GM12891 (cell line): ENCODE data around the gene CST11.

Experiments
- PAX5 ChIP-seq: IDR thresholded peaks from 2 replicates; pipeline ENCODE4 v1.6.1; 2011; ENCODE audit warnings: low read length, moderate library complexity, mild to moderate bottlenecking; ENCODE audit not compliant: insufficient read depth, severe bottlenecking
- POLR2A ChIP-seq: IDR thresholded peaks from 2 replicates; pipeline ENCODE4 v1.6.1; 2011; ENCODE audit warnings: low read depth, low read length, control low read depth
- POLR2AphosphoS5 ChIP-seq: IDR thresholded peaks from 2 replicates; pipeline ENCODE4 v1.6.1; 2011; ENCODE audit warnings: low read depth, low read length, control low read depth
- POU2F2 ChIP-seq: IDR thresholded peaks from 2 replicates; pipeline ENCODE4 v1.6.1; 2011; ENCODE audit warnings: low read depth, mild to moderate bottlenecking, control low read depth, low read length, moderate library complexity
- SPI1 ChIP-seq: IDR thresholded peaks from 2 replicates; pipeline ENCODE4 v1.6.1; 2011; ENCODE audit warnings: low read depth, low read length, control low read depth
- TAF1 ChIP-seq: IDR thresholded peaks from 2 replicates; pipeline ENCODE4 v1.6.1; 2011; ENCODE audit warnings: low read depth, low read length, control low read depth

- TF ChIP-seq POLR2A (no peak), TAF1 (no peak), PAX5 (no peak), POU2F2 (no peak), POLR2AphosphoS5 (no peak), SPI1 (no peak)
Observed at GRCh38 chr20:23440004-23440403, 12.7 kb downstream of the CST11 start.
